GM19372 (cell line): ENCODE results near the gene BCL2L1.
"Not testable (repeated sequence)": the region's sequence is repeated elsewhere in the genome, so short reads cannot be mapped to it uniquely, and the experiment has no call there.

Experiments
- ATAC-seq: cut with Tn5 transposase; IDR thresholded peaks from one replicate; pipeline ENCODE4 v1.9.1; 2021; ENCODE audit warnings: mild to moderate bottlenecking, low read depth, moderate library complexity; ENCODE audit not compliant: unreplicated experiment

BCL2L1 gene

DNA sequence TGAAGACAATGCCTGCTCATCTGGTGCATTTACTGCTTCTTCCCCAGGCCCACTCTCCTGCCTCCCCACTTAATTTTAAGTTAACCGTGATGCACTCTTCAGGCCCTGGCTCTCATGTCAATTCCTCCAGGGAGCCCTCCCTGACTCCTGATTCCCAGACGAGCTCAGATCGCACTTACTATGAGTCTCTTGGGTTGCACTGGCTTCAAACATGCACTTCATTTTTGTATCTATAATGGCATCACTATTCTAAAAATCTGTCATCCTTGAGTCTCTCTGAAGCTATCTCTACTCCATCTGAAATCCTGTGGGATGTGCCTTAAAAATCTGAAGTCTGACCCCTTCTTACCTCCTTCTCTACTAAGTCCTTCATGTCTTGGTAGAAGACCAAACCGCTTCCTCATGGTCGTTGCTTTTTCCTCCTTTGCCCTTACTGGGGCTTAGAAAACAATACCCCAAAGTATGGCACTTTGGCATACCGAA lies 60.3 kb downstream of the BCL2L1 start:
- no peak for ATAC-seq

DNA sequence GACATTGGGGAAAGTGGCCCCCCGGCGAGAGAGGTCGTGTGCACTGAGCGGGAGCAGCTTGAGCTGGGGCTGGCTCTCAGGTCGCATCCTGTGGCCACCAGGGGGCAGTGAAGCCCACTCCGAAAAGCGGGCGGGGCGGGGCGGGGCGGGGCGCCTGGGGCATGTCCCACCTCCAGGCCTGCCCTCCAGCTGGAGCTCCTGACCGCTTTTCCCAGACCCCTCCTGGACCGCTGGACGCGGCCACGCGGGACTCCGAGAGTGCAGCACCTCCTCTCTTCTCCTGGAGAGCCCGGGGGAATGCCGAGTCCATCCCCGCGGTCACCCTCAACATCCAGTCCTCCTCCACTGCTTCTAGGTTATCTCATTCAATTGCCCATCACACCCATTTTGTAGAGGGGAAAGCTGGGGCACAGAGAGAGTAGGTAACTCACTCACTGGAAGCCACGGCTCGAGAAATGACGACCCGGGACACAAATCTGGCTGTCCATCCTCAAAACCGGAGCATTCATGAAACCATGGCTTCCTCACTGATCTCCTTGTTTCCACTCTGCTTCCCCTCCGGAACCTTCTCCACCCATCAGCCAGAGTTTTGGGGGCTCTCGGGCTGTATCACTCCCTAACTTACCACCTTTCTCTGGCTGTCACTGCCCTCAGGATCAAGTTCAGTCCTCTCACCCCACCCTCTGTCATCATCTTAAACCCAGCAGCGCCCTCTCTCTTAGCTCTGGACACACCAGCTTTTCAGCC lies 60.9 kb downstream of the BCL2L1 start:
- peak; percentile 67 for ATAC-seq

DNA sequence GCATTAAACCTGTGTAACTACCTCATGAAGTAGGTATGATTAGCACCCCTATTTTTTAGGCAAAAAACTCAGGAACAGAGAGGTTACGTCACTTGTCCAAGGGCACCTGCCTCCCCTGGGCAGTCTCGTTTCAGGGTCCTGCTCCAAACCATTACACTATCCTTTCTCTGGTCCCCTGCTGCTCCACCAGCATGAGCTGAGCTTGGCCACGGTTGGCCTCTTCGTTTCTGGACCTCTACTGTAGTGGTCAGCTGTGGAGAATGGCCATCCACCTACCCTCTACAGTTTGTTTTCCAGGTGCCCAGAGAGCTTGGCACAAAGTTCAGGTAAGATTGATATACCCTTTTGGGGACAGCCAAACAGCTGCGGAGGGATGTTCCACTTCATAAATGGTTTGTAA lies 68.1 kb downstream of the BCL2L1 start:
- ATAC-seq, result no peak

DNA sequence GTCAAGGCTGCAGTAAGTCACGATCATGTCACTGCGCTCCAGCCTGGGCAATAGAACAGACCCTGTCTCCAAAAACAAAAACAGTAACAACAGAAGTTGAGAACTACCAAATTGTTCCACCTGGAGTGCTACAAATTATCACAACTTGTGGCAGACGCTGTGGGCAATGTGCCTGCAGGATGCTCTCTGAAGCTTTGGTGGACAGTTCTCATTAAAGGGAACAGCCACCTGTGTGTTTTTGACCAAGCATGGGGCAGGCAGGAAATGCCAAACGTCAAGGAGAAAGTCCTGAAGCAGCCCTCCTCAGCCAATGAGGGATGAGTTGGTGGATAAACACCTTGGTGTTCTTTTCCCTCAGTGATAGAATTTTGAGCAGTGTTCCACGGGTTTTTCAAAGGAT lies 69.1 kb downstream of the BCL2L1 start:
- no peak for ATAC-seq

DNA sequence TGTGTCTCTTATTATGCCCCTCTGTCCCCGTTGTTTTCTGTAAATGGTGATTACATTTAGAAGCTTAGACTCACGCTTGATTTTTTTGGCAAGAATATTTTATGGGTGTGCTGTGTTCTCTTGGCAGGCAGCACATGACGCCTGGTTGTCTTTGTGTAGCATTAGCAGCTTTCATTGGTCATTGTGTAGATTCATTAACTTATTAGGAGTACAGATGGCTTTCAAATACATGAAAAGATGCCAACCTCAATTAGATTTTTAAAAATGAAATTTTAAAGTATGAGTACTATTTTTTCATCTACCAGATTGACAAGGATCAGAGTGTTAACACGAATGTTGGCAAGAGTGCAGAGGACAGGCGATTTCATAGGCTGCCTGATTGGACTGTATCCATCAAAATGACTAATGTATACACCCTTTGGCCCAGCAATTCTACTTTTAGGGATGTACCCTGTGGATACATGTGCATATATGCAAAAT lies 69.7 kb downstream of the BCL2L1 start:
- no peak for ATAC-seq

DNA sequence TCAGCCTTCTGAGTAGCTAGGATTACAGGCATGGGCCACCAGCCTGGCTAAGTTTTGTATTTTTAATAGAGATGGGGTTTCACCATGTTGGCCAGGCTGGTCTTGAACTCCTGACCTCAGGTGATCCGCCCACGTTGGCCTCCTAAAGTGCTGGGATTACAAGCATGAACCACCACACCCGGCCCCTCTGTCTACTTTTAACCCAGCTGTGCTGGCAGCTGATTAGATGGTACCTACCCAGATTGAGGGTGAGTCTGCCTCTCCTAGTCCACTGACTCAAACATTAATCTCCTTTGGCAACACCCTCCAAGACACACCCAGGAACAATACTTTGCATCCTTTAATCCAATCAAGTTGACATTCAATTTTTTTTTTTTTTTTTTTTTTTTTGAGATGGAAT lies 74.6 kb downstream of the BCL2L1 start:
- not testable (repeated sequence) for ATAC-seq

DNA sequence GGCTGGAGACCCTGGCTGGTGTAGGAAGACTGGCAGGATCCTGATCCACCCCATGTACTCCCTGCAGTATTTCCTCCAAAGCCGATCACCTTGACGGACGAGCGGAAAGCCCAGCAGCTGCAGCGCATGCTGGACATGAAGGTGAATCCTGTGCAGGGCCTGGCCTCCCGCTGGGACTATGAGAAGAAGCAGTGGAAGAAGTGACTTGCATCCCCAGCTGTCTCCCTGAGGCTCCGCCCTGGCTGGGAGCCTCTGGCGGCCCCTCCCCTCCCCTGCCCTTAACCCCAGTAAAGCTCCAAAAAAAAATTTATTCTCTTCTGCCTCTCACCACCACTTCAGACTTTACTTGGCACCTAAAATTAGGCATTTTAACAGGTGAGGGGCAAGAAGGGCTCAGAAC lies 78.0 kb downstream of the BCL2L1 start:
- ATAC-seq, result no peak

DNA sequence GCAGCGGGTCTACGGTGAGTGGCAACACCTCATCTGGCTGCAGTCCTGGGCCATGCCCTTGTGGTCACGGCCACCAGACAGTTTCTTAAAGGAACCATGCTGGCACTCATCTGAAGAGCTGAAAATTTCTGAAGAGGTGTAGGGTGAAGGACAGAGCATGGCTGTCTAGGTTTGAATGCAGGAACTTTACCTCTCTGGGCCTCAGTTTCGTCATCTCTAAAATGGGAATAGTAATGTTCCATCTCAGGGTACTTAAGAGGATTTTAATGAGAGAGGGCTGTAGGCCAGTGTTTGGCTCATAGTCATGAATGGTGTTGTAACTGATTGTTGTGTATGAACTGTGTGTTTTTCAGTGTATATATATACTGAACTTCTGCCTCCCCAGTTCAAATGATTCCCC lies 79.1 kb downstream of the BCL2L1 start:
- no peak for ATAC-seq

DNA sequence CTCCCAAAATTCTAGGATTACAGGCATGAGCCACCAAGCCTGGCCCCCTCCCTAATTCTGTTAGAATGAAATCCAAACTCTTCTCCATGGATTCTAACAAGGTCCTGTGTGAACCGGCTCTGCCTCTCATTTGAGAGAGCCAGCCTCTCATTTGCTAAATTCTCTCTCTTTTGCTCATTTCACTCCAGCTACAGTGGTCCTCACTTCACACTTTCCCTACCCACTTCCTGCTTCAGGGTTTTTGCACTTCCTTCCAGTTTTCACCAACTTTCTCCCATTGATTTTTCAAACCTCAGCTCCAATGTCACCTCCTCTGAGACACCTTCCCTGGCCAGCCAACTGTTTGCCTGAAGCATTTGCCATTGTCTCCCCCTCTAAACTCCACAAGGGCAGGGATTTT lies 79.8 kb downstream of the BCL2L1 start:
- no peak for ATAC-seq

DNA sequence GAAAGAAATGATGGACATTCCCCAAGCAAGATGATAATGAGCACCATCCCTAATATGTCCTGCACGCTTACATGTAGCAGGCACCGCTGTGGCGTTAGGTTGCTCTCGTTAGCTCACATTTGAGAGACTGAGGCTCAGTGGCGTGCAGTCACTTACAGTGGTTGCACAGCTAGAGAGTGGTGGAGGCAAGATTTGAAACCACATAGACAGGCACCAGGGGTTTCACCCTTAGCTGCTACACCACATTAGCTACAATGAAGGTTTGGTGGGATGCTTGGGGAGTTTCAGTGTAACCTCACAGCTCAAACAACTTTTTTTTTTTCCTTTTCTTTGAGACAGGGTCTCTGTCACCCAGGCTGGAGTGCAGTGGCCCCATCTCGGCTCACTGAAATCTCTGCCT lies 81.3 kb downstream of the BCL2L1 start:
- no peak for ATAC-seq

DNA sequence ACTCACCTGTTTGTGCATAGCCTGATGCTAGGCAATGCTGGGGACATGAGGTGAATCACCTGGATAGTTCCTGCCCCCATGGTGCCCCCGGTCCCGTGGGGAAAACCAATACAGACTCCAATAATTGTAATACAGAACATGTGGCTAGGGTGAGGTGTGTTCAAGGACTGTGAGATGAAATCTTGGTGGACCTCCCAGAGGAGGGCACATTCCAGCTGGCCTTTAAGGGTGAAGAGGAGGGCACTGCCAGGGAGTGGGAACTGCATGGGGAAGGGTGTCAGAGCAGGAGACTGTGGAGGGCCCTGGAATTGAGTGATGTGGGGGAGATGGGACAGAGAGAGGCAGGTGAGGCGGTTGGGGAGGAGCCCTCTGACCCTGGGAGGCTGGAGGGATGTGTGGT lies 82.4 kb downstream of the BCL2L1 start:
- no peak for ATAC-seq

DNA sequence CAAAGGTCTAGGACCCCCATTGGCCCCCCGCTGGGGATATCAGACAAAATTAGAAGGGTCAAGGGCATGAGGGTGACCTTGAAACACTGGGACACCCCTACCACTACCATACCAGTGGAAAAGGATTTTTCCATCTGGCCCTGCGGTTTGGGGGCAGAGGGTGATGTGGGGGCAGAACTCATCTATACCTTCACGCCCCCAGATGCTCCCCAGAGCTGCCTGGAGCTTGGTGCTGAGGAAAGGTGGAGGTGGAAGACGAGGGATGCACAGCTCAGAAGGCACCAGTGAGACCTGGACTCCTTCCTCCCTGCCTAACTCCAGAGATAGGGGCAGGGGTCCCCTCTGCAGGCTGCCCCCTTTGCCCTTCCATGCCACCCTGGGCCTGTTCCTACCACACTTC lies 83.9 kb downstream of the BCL2L1 start:
- ATAC-seq, result no peak

DNA sequence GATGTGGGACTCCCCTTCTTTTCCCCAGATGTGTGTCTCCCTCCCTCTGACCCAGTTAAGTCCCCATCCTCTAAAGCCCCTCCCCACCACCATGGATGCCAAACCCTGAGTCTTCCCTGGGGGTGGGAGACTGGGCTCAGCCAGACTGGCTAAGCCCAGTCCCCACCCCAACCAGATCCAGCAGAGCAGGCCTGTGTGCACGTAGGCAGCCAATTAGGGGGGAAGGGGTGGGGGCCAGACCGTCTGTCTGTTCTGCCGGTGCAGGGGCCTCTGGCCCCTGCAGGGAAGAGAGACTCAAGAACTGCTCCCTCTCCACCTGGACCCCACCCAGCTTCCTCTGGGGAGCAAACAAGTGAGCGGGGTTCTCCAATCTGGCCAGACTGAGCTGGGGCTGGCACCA lies 84.4 kb downstream of the BCL2L1 start:
- no peak for ATAC-seq

DNA sequence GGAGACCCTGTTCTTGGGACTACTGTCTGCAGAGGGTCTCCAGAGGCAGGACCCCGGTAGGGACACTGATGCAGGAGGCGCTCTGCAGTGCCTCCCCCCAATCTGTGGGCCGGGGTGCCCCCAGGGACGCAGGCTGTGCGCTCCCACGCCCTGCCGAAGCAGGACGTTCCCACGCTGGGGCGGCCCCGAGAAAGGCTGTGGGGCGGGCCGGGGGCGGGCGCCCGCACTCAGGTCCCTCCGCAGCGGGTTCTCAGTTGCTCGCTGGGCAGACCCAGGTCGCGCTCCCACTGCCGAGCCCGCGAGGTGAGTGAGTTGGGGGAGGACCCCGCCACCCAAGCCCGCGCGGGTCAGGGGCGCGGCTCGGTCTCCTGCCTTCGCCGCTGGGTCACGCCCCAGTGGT lies 85.0 kb downstream of the BCL2L1 start, which contains the start of gene COX4I2:
COX4I2 (plus strand) TSS at position 253 of the 400 bp plus-strand sequence. CDS start 1,106 bp downstream, outside the sequence.
- no peak for ATAC-seq

DNA sequence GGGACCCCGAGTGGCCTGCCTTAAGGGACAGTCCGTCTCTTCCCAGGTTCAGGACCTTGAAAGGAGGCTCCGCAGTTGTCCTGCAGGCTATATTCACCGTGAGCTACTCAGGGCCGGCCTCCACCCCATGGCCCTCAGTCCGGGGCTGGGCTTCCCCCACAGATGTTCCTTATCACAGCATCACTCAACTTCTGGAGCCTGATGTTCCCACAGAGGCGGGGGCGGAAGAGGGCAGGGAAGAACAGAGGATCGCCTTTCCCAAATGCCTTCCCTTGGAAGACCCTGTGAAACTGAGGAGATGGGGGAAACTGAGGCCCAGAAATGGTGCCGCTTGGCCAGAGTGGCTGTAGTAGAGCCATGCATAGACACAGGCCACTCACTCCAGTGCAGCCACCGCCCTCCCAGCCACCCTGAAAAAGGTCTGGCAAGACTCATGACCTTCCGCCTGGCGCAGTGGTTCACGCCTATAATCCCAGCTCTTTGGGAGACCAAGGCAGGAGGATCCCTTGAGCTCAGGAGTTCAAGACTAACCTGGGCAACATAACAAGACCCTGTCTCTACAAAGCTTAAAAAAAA lies 89.2 kb downstream of the BCL2L1 start:
- ATAC-seq, result no peak

DNA sequence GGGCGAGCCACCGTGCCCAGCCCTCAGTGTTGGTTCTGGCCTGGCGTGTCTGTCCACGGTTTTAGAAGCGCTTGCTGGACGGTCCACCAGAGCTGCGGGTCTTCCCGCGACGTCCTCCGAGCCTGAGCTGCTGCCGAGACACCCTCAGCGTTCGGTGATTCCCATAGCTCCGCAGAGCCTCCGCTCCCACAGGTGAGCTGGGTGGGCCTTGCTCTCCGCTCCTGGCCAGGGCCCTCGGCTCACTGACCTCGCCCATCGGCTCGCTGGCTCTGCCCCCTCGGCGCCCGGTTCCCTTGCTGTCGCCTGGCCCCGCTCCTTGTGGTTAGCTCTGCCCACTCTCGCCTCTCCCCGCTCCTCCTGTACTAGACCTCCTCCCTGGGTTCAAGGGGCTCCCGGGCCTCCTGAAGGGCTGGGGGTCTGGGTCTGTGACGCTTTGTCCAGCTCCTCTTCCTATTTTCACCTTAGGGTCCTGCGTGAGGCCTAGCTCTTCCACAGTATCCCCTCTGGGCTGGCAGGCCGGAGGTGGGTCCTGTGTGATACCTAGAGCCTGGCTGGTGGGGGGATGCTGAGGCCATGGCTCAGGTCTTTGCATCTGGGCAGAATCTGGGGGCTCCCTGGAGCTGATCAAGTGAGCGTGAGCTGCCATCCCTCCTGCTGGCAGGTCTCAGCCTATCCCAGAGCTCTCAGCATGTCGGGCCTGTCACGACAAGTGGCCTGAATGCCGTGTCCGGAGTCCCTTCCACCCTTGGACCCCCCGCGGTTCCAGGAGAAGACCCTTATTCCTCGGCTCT lies 89.9 kb downstream of the BCL2L1 start:
- no peak for ATAC-seq

DNA sequence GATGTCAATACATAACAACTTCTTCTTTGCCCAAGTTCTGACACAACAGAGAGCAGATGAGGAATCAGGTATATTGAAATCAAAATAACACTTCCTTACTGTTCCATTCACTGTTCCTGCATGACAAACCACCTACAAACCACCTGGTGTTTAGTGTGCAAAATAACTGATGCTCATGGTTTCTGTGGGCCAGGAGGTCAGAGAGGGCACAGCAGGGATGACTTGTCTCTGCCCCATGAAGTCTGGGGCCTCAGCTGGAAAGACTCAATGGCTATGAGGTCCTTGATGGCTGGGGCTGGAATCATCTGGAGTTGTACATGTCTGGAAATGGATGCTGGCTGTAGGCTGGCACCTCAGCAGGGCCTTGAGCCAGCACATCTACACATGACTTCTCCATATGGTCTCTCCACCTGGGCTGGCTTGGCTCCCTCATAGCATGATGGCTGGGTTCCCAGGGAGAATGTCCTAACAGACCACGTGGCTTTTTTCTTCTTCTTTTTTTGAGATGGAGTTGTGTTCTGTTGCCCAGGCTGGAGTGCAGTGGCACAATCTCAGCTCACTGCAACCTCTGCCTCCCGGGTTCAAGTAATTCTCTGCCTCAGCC lies 92.4 kb downstream of the BCL2L1 start:
- ATAC-seq, result no peak

DNA sequence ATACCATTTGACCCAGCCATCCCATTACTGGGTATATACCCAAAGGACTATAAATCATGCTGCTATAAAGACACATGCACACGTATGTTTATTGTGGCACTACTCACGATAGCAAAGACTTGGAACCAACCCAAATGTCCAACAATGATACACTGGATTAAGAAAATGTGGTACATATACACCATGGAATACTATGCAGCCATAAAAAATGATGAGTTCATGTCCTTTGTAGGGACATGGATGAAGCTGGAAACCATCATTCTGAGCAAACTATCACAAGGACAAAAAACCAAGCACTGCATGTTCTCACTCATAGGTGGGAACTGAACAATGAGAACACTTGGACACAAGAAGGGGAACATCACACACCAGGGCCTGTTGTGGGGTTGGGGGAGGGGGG lies 94.6 kb downstream of the BCL2L1 start:
- not testable (repeated sequence) for ATAC-seq

DNA sequence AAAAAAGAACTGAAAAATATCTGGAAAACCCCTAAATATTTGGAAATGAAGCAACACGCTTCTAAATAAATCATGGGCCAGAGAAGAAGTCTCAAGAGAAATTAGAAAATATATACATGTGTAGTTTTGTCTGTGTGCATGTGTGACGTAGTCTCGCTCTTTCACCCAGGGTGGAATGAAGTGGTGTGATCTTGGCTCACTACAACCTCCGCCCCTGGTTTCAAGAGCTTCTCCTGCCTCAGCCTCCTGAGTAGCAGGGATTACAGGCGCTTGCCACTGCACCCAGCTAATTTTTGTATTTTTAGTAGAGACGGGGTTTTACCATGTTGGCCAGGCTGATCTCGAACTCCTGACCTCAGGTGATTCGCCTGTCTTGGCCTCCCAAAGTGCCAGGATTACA lies 96.1 kb downstream of the BCL2L1 start:
- ATAC-seq, result not testable (repeated sequence)

DNA sequence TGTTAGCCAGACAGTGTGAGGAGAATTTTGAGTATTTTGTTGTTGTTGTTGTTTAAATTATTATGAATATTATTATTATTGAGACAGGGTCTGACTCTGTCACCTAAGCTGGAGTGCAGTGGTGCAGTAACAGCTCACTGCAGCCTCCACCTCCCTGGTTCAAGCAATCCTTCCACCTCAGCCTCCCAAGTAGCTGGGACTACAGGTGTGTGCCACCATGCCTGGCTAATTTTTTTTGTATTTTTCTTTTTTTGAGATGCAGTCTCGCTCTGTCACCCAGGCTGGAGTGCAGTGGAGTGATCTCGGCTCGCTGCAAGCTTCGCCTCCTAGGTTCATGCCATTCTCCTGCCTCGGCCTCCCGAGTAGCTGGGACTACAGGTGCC lies 99.6 kb downstream of the BCL2L1 start:
- ATAC-seq, result not testable (repeated sequence)

DNA sequence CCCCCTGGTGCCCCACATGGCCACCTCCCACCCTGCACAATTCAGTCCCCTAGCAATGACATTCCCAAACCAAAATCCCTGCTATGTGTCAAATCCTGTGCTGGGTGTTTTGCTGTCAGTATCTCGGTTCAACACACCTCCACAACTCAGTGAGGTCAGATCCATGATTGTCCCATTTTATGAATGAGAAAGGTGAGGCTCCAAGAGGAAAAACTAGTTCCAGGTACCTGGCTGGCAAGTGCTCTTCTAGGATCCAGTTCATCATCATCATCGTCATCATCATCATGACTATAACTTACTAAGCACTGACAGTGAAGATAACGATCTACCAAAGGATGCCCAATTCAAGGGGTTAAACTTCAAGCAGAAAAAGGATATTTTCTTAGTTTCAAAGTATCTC lies 102.4 kb downstream of the BCL2L1 start:
- no peak for ATAC-seq
